ENCODE measurements around the gene ALG3. TPM values are rescaled to one million over a fixed set of nuclear protein-coding genes. Genes with fewer than 3 reads are reported as not detected.

ALG3 gene
- total RNA-seq, 2 donors from 2014 or later, result 25.1 to 78.9 TPM

- H3K4me3 ChIP-seq, result no peak overlapping the region
- no peaks in the 10 kb centered on the region for H3K4me1 ChIP-seq
- H3K36me3 ChIP-seq, result no peaks in the 10 kb centered on the region
- DNase-seq, result no peak
- intact Hi-C loops (cut with DNase I), result no loop called here
- H3K9me3 ChIP-seq, result no peaks in the 10 kb centered on the region
- no peak overlapping the region for H3K9ac ChIP-seq (ENCODE audit: low read depth in 2 of 2, low read length in 2 of 2)
- H3K27ac ChIP-seq, result no peak overlapping the region
- no peak for TF ChIP-seq CTCF (IDR thresholded peaks at IDR 0.05)
- peaks cover 8% of the 10 kb centered on the region for H3K27me3 ChIP-seq
Observed at GRCh38 chr3:184236033-184236410, 12.7 kb downstream of the ALG3 start.

- no peak overlapping the region for H3K27ac ChIP-seq
- no peak overlapping the region for H3K4me3 ChIP-seq
- no peaks in the 10 kb centered on the region for H3K36me3 ChIP-seq
- no peaks in the 10 kb centered on the region for H3K9me3 ChIP-seq
- no peaks in the 10 kb centered on the region for H3K4me1 ChIP-seq
- intact Hi-C loops (cut with DNase I), result no loop called here
- no peak overlapping the region for H3K9ac ChIP-seq (ENCODE audit: low read depth in 2 of 2, low read length in 2 of 2)
- H3K27me3 ChIP-seq, result peaks cover 13% of the 10 kb centered on the region
- DNase-seq, result no peak
- TF ChIP-seq CTCF (IDR thresholded peaks at IDR 0.05), result no peak
Observed at GRCh38 chr3:184235381-184236032, 13.3 kb downstream of the ALG3 start.

- no peak for DNase-seq
- Histone ChIP-seq H3K9ac (ENCODE audit: low read depth in 2 of 2, low read length in 2 of 2) (no peak overlapping the region), H3K27me3 (peaks cover 20% of the 10 kb centered on the region)
Observed at GRCh38 chr3:184234671-184235380, 13.9 kb downstream of the ALG3 start.

GRCh38 chr3:184234224-184234623 lies 14.5 kb downstream of the ALG3 start:
- Histone ChIP-seq H3K9me3 (no peaks in the 10 kb centered on the region), H3K27ac (no peak overlapping the region), H3K27me3 (peaks cover 26% of the 10 kb centered on the region), H3K36me3 (no peaks in the 10 kb centered on the region), H3K4me3 (no peak overlapping the region), H3K4me1 (peaks cover 9% of the 10 kb centered on the region), H3K9ac (ENCODE audit: low read depth in 2 of 2, low read length in 2 of 2) (no peak overlapping the region)
- DNase-seq, result no peak
- TF ChIP-seq CTCF (IDR thresholded peaks at IDR 0.05), result no peak
- intact Hi-C loops (cut with DNase I), result no loop called here

More at GRCh38 chr3:184234671-184235380, 13.9 kb downstream of the ALG3 start:
- intact Hi-C loops (cut with DNase I), result no loop called here
- Histone ChIP-seq H3K27ac (no peak overlapping the region), H3K4me3 (no peak overlapping the region), H3K9me3 (no peaks in the 10 kb centered on the region), H3K4me1 (peaks cover 5% of the 10 kb centered on the region), H3K36me3 (no peaks in the 10 kb centered on the region)
- no peak for TF ChIP-seq CTCF (IDR thresholded peaks at IDR 0.05)

- DNase-seq, result no peak
- H3K27me3 ChIP-seq, result peaks cover 34% of the 10 kb centered on the region
Observed at GRCh38 chr3:184233127-184233843, 15.5 kb downstream of the ALG3 start.

More at GRCh38 chr3:184233127-184233843, 15.5 kb downstream of the ALG3 start:
- H3K9ac ChIP-seq (ENCODE audit: low read depth in 2 of 2, low read length in 2 of 2), result no peak overlapping the region
- H3K9me3 ChIP-seq, result no peaks in the 10 kb centered on the region
- intact Hi-C loops (cut with DNase I), result no loop called here
- H3K36me3 ChIP-seq, result no peaks in the 10 kb centered on the region
- no peak overlapping the region for H3K27ac ChIP-seq
- no peak overlapping the region for H3K4me3 ChIP-seq
- peaks cover 9% of the 10 kb centered on the region for H3K4me1 ChIP-seq
- no peak for TF ChIP-seq CTCF (IDR thresholded peaks at IDR 0.05)

Measured in colonic mucosa (tissue), 4 donors.